MCF 10A (cell line): ENCODE results near the gene CDH3. TPM values are rescaled to one million over a fixed set of nuclear protein-coding genes. Genes with fewer than 3 reads are reported as not detected.
"Not testable (repeated sequence)": the region's sequence is repeated elsewhere in the genome, so short reads cannot be mapped to it uniquely, and the experiment has no call there.

Experiments used
- BruUV-seq: library from RNA; stranded (reverse); fragments of 400-500 nt; replicated peaks from 2 replicates; lab custom pipeline; 2021; lab: Mats Ljungman, UMichigan
- CTCF ChIA-PET: fragments of 300-600 bp; sonication (Branson Sonifier 250); formaldehyde crosslinking; extraction: SDS; loops from one replicate; lab custom pipeline; 2021; ENCODE audit warnings: antibody characterized with exemption, inconsistent platforms; lab: Yijun Ruan, JAX
- POLR2A ChIA-PET: fragments of 300-600, 350-650 bp; sonication (Branson Sonifier 250); formaldehyde crosslinking; extraction: SDS; loops from one replicate; lab custom pipeline; 2020; ENCODE audit warnings: antibody characterized with exemption, inconsistent platforms; lab: Yijun Ruan, JAX
- DNase-seq: peaks from one replicate; pipeline ENCODE4 v3.0.0-alpha.2; 2018; ENCODE audit not compliant: unreplicated experiment
- H3K27ac Mint-ChIP-seq: one replicate; pipeline ENCODE4 v1.8.0; 2022; ENCODE audit warnings: mild to moderate bottlenecking, low read depth, mixed read lengths; ENCODE audit not compliant: unreplicated experiment
- H3K27me3 Mint-ChIP-seq: one replicate; pipeline ENCODE4 v1.8.0; 2022; ENCODE audit warnings: mixed read lengths; ENCODE audit not compliant: insufficient read depth, unreplicated experiment
- H3K36me3 Mint-ChIP-seq: one replicate; pipeline ENCODE4 v1.8.0; 2022; ENCODE audit warnings: mild to moderate bottlenecking, moderate library complexity, mixed read lengths; ENCODE audit not compliant: insufficient read depth, unreplicated experiment
- H3K4me1 Mint-ChIP-seq: one replicate; pipeline ENCODE4 v1.8.0; 2022; ENCODE audit warnings: mixed read lengths; ENCODE audit not compliant: insufficient read depth, unreplicated experiment
- H3K4me3 Mint-ChIP-seq: one replicate; pipeline ENCODE4 v1.8.0; 2022; ENCODE audit warnings: mild to moderate bottlenecking, moderate library complexity, mixed read lengths; ENCODE audit not compliant: unreplicated experiment
- H3K9me3 Mint-ChIP-seq: one replicate; pipeline ENCODE4 v1.8.0; 2022; ENCODE audit warnings: mixed read lengths; ENCODE audit not compliant: unreplicated experiment
- CTCF ChIP-seq: fragments of 200-600 bp; IDR thresholded peaks from one replicate; pipeline ENCODE4 v1.8.0; 2022; ENCODE audit warnings: antibody characterized with exemption, mild to moderate bottlenecking; ENCODE audit not compliant: unreplicated experiment
- intact Hi-C: fragments of 100-400 bp; cut with micrococcal nuclease; formaldehyde crosslinking; loops from 2 replicates; pipeline ENCODE4 v1.14.1; 2022
- total RNA-seq: library from RNA; stranded (reverse); gene quantifications from 2 replicates; pipeline ENCODE4 v1.2.3, GENCODE V29; 2022

The CDH3 gene
- total RNA-seq, 1 experiment from 2014 or later, result 107 TPM

- H3K27ac Mint-ChIP-seq, result no peak overlapping the region
- no peaks in the 10 kb centered on the region for H3K36me3 Mint-ChIP-seq
- no peak overlapping the region for H3K4me3 Mint-ChIP-seq
- peaks cover 13% of the 10 kb centered on the region for H3K4me1 Mint-ChIP-seq
- BruUV-seq, result no TSS peak
- ChIA-PET POLR2A (interaction anchor here (0.5 to 0.6 kb wide), 2 partner anchors 279 to 303 kb away, joined by 3 to 4 read pairs; no protein-coding TSS in a partner anchor), CTCF (interaction anchor here (0.6 kb wide), 1 partner anchor 104 kb away, joined by 3 read pairs; no protein-coding TSS in a partner anchor)
- H3K9me3 Mint-ChIP-seq, result no peaks in the 10 kb centered on the region
- no peak for DNase-seq
- H3K27me3 Mint-ChIP-seq, result no peaks in the 10 kb centered on the region
- no peak for TF ChIP-seq CTCF
- intact Hi-C loops, result no loop called here
Observed at GRCh38 chr16:68710211-68710610, 65.1 kb downstream of the CDH3 start.

GRCh38 chr16:68711421-68712139, 66.5 kb downstream of the CDH3 start:
- POLR2A ChIA-PET, result interaction anchor here (0.9 kb wide), 2 partner anchors 15 to 31 kb away, joined by 3 read pairs; no protein-coding TSS in a partner anchor
- Mint-ChIP-seq H3K4me3 (no peak overlapping the region), H3K36me3 (no peaks in the 10 kb centered on the region), H3K27ac (no peak overlapping the region), H3K4me1 (peaks cover 12% of the 10 kb centered on the region), H3K27me3 (no peaks in the 10 kb centered on the region), H3K9me3 (no peaks in the 10 kb centered on the region)
- no peak for DNase-seq
- no peak for TF ChIP-seq CTCF
- no TSS peak for BruUV-seq
- CTCF ChIA-PET, result no interaction called here
- intact Hi-C loops, result no loop called here

GRCh38 chr16:68713361-68713760, 68.3 kb downstream of the CDH3 start:
- DNase-seq, result no peak
- Mint-ChIP-seq H3K4me1 (peaks cover 4% of the 10 kb centered on the region), H3K27me3 (no peaks in the 10 kb centered on the region), H3K27ac (no peak overlapping the region), H3K9me3 (no peaks in the 10 kb centered on the region), H3K36me3 (no peaks in the 10 kb centered on the region), H3K4me3 (no peak overlapping the region)
- TF ChIP-seq CTCF, result no peak
- intact Hi-C loops, result no loop called here
- POLR2A ChIA-PET, result no interaction called here
- CTCF ChIA-PET, result no interaction called here
- no TSS peak for BruUV-seq

GRCh38 chr16:68715471-68715870, 70.4 kb downstream of the CDH3 start:
- ChIA-PET CTCF (interaction anchor here (1.6 kb wide), 1 partner anchor 85 kb away, joined by 3 read pairs; no protein-coding TSS in a partner anchor), POLR2A (no interaction called here)
- DNase-seq, result no peak
- Mint-ChIP-seq H3K4me3 (no peak overlapping the region), H3K27me3 (no peaks in the 10 kb centered on the region), H3K36me3 (no peaks in the 10 kb centered on the region), H3K9me3 (no peaks in the 10 kb centered on the region), H3K27ac (no peak overlapping the region), H3K4me1 (no peaks in the 10 kb centered on the region)
- no peak for TF ChIP-seq CTCF
- no TSS peak for BruUV-seq
- intact Hi-C loops, result no loop called here

GRCh38 chr16:68716516-68716915, 71.4 kb downstream of the CDH3 start:
- H3K4me3 Mint-ChIP-seq, intact Hi-C loops, H3K27me3 Mint-ChIP-seq, H3K4me1 Mint-ChIP-seq, H3K27ac Mint-ChIP-seq, BruUV-seq, DNase-seq, H3K36me3 Mint-ChIP-seq, H3K9me3 Mint-ChIP-seq: not testable (repeated sequence)
- ChIA-PET CTCF (interaction anchor here (0.6 to 1.9 kb wide), 4 partner anchors 9 to 1862 kb away, joined by 3 to 6 read pairs (median 4); no protein-coding TSS in a partner anchor), POLR2A (interaction anchor here (1.5 kb wide), 1 partner anchor 9 kb away, joined by 5 read pairs; no protein-coding TSS in a partner anchor)
